C4-2B (cell line): Measurements from ENCODE around the gene MRPL34.

Source experiments
- CTCF ChIP-seq: fragments of 450-650 bp; conservative IDR thresholded peaks from 2 replicates; pipeline ENCODE4 v1.5.1; 2017; ENCODE audit warnings: mild to moderate bottlenecking
- ZFX ChIP-seq: fragments of 450-650 bp; IDR thresholded peaks from 2 replicates; pipeline ENCODE4 v1.6.1; 2017

GRCh38 chr19:17266975-17267788 lies 38.5 kb upstream of the MRPL34 start, which contains the start of gene BABAM1:
- TF ChIP-seq CTCF = no peak
- TF ChIP-seq ZFX = no peak
